T-helper 1 cell treated with Interleukin-12 subunit alpha and Interleukin-12 subunit beta and Interleukin-4 antibody, amounts not matched to agents 30 μg/mL and 1 μg/mL, for 36 hours (primary cell): Measurements from ENCODE around the gene KISS1R.

Experiments used
- H3K27ac Mint-ChIP-seq: one replicate; pipeline ENCODE4 v1.8.0; 2021; ENCODE audit warnings: mild to moderate bottlenecking, mixed read lengths
- H3K27me3 Mint-ChIP-seq: one replicate; pipeline ENCODE4 v1.8.0; 2021; ENCODE audit warnings: low read depth, mixed read lengths
- H3K36me3 Mint-ChIP-seq: one replicate; pipeline ENCODE4 v1.8.0; 2021; ENCODE audit warnings: low read depth, mixed read lengths
- H3K4me1 Mint-ChIP-seq: one replicate; pipeline ENCODE4 v1.8.0; 2021; ENCODE audit warnings: low read depth, mixed read lengths
- H3K4me3 Mint-ChIP-seq: one replicate; pipeline ENCODE4 v1.8.0; 2021; ENCODE audit warnings: mild to moderate bottlenecking, moderate library complexity, mixed read lengths
- H3K9me3 Mint-ChIP-seq: one replicate; pipeline ENCODE4 v1.8.0; 2021; ENCODE audit warnings: mixed read lengths

KISS1R gene

GRCh38 chr19:918481-919198 is 1.5 kb downstream of the KISS1R start:
- H3K9me3 Mint-ChIP-seq: no peaks in the 10 kb centered on the region
- H3K4me3 Mint-ChIP-seq: no peak overlapping the region
- peaks cover 15% of the 10 kb centered on the region for H3K4me1 Mint-ChIP-seq
- no peak overlapping the region for H3K27ac Mint-ChIP-seq
- H3K27me3 Mint-ChIP-seq: peaks cover 3% of the 10 kb centered on the region
- H3K36me3 Mint-ChIP-seq: peaks cover 1% of the 10 kb centered on the region

- H3K9me3 Mint-ChIP-seq: no peaks in the 10 kb centered on the region
- H3K27ac Mint-ChIP-seq: no peak overlapping the region
These were observed 2.3 kb downstream of the KISS1R start for GRCh38 chr19:919199-920050.

GRCh38 chr19:920051-920864 is 3.1 kb downstream of the KISS1R start:
- Mint-ChIP-seq H3K4me3 (peak overlapping the region; percentile 81), H3K4me1 (peaks cover 16% of the 10 kb centered on the region), H3K9me3 (no peaks in the 10 kb centered on the region), H3K27me3 (peaks cover 3% of the 10 kb centered on the region), H3K36me3 (peaks cover 1% of the 10 kb centered on the region), H3K27ac (peak overlapping the region; percentile 83)

More at GRCh38 chr19:919199-920050, 2.3 kb downstream of the KISS1R start:
- Mint-ChIP-seq H3K4me1 (peaks cover 16% of the 10 kb centered on the region), H3K27me3 (peaks cover 3% of the 10 kb centered on the region), H3K36me3 (peaks cover 1% of the 10 kb centered on the region), H3K4me3 (peak overlapping the region; percentile 17)

- peak overlapping the region; percentile 36 for H3K27ac Mint-ChIP-seq
- peaks cover 3% of the 10 kb centered on the region for H3K27me3 Mint-ChIP-seq
- H3K9me3 Mint-ChIP-seq: no peaks in the 10 kb centered on the region
These were observed 7.5 kb downstream of the KISS1R start for GRCh38 chr19:924553-925086.

GRCh38 chr19:925087-925525 is 8.0 kb downstream of the KISS1R start:
- Mint-ChIP-seq H3K4me3 (peak overlapping the region; percentile 71), H3K36me3 (peaks cover 1% of the 10 kb centered on the region), H3K4me1 (peaks cover 14% of the 10 kb centered on the region), H3K27ac (peak overlapping the region; percentile 57), H3K9me3 (no peaks in the 10 kb centered on the region), H3K27me3 (peaks cover 3% of the 10 kb centered on the region)

More at GRCh38 chr19:924553-925086, 7.5 kb downstream of the KISS1R start:
- Mint-ChIP-seq H3K4me1 (peaks cover 14% of the 10 kb centered on the region), H3K4me3 (peak overlapping the region; percentile 71), H3K36me3 (peaks cover 1% of the 10 kb centered on the region)

- Mint-ChIP-seq H3K9me3 (no peaks in the 10 kb centered on the region), H3K27ac (peak within 1 kb of the TSS; percentile 73), H3K36me3 (peaks cover 1% of the 10 kb centered on the region), H3K27me3 (peaks cover 3% of the 10 kb centered on the region), H3K4me3 (peak within 1 kb of the TSS; percentile 82), H3K4me1 (peaks cover 12% of the 10 kb centered on the region)
These were observed 8.6 kb downstream of the KISS1R start, which contains the start of gene ARID3A for GRCh38 chr19:925526-926322. Gene ARID3A, plus strand, starts transcription at chr19:926035. Its CDS starts 3,494 bp downstream, at chr19:929529.

- Mint-ChIP-seq H3K4me1 (peaks cover 9% of the 10 kb centered on the region), H3K4me3 (peak overlapping the region; percentile 61), H3K27ac (no peak overlapping the region), H3K9me3 (no peaks in the 10 kb centered on the region), H3K27me3 (peaks cover 3% of the 10 kb centered on the region), H3K36me3 (peaks cover 1% of the 10 kb centered on the region)
These were observed 9.1 kb downstream of the KISS1R start for GRCh38 chr19:926323-926588.

GRCh38 chr19:926589-927350 is 9.6 kb downstream of the KISS1R start:
- peaks cover 5% of the 10 kb centered on the region for H3K4me1 Mint-ChIP-seq
- peaks cover 1% of the 10 kb centered on the region for H3K36me3 Mint-ChIP-seq
- peak overlapping the region; percentile 82 for H3K4me3 Mint-ChIP-seq
- H3K27ac Mint-ChIP-seq: peak overlapping the region; percentile 73
- peaks cover 3% of the 10 kb centered on the region for H3K27me3 Mint-ChIP-seq
- H3K9me3 Mint-ChIP-seq: no peaks in the 10 kb centered on the region

- Mint-ChIP-seq H3K36me3 (no peaks in the 10 kb centered on the region), H3K27ac (no peak overlapping the region), H3K4me3 (no peak overlapping the region)
These were observed 10.2 kb downstream of the KISS1R start for GRCh38 chr19:927351-927779.

GRCh38 chr19:927780-928401 is 10.8 kb downstream of the KISS1R start:
- Mint-ChIP-seq H3K4me3 (no peak overlapping the region), H3K27me3 (no peaks in the 10 kb centered on the region), H3K36me3 (no peaks in the 10 kb centered on the region), H3K4me1 (peaks cover 7% of the 10 kb centered on the region), H3K9me3 (no peaks in the 10 kb centered on the region), H3K27ac (no peak overlapping the region)

More at GRCh38 chr19:927351-927779, 10.2 kb downstream of the KISS1R start:
- Mint-ChIP-seq H3K4me1 (peaks cover 5% of the 10 kb centered on the region), H3K27me3 (no peaks in the 10 kb centered on the region), H3K9me3 (no peaks in the 10 kb centered on the region)

GRCh38 chr19:928471-929202 is 11.5 kb downstream of the KISS1R start:
- no peak overlapping the region for H3K4me3 Mint-ChIP-seq

GRCh38 chr19:929203-929890 is 12.2 kb downstream of the KISS1R start:
- H3K36me3 Mint-ChIP-seq: no peaks in the 10 kb centered on the region
- H3K9me3 Mint-ChIP-seq: no peaks in the 10 kb centered on the region
- no peak overlapping the region for H3K4me3 Mint-ChIP-seq
- no peak overlapping the region for H3K27ac Mint-ChIP-seq
- no peaks in the 10 kb centered on the region for H3K27me3 Mint-ChIP-seq
- H3K4me1 Mint-ChIP-seq: peaks cover 5% of the 10 kb centered on the region

More at GRCh38 chr19:928471-929202, 11.5 kb downstream of the KISS1R start:
- Mint-ChIP-seq H3K4me1 (peaks cover 7% of the 10 kb centered on the region), H3K9me3 (no peaks in the 10 kb centered on the region), H3K36me3 (no peaks in the 10 kb centered on the region), H3K27ac (no peak overlapping the region), H3K27me3 (no peaks in the 10 kb centered on the region)
